HG03064 (cell line): ENCODE measurements around the gene KSR2.

ENCODE experiments used
- ATAC-seq: cut with Tn5 transposase; IDR thresholded peaks from one replicate; pipeline ENCODE4 v1.9.1; 2021; ENCODE audit warnings: low read depth; ENCODE audit not compliant: unreplicated experiment

Gene KSR2

DNA sequence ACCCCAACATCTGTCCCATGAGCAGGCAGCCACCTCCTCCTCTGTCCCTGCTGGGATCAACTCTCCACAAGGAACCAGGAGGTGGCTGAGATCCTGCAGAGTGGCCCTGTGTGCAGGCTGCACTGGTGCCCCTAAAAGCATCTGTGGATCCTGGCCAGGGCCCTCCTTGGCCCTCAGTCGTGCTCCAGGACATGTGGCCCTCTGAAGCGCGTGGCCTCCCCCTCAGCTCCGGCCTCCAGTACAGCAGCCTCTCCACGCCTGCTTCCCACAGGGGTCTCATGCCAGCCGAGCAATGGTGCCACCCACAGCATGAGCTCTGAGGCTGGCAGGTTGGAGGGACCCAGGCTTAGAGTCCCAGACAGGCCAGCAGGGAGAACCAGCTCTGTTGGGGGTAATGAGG, 530.0 kb downstream of the KSR2 start:
- no peak for ATAC-seq

GRCh38 chr12:117437516-117438255, 531.1 kb downstream of the KSR2 start:
- no peak for ATAC-seq

GRCh38 chr12:117433878-117434277, 534.9 kb downstream of the KSR2 start:
- no peak for ATAC-seq

DNA sequence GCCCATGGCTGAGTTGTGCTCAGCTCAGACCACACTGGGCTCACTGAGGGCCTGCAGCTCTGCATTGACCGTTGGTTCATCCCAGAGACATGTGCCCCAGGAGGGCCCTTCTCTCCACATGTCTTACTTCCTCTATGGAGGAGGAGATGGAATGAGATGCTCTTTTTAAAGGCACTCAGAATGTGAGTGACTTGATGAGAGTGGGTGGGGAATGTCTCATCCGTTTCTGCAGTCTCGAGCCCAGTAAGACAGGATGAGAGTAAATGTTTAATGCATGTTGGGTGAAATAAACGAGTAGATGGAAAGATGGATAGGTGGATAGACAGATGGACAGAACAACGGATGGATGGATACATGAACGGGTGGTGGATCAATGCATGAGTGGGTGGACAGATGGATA, 538.5 kb downstream of the KSR2 start:
- ATAC-seq, result no peak

DNA sequence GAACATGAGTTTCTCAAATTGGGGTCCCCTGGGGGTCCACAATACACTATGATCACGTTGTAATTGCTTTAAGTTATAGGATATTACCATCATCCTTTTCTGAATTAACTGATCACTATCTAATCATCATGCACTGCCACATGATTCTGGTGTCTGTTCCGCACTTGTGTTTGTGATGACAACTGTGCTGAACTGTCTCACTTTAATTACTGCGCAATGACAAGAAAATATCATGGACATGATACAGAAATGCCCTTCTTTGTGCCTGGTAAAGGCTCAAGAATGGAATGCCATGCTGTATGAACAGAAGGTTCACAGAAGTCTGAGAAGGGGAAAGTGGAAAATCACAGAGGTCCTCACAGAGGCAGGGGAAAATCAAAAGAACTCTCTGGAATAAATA, 541.6 kb downstream of the KSR2 start:
- no peak for ATAC-seq

DNA sequence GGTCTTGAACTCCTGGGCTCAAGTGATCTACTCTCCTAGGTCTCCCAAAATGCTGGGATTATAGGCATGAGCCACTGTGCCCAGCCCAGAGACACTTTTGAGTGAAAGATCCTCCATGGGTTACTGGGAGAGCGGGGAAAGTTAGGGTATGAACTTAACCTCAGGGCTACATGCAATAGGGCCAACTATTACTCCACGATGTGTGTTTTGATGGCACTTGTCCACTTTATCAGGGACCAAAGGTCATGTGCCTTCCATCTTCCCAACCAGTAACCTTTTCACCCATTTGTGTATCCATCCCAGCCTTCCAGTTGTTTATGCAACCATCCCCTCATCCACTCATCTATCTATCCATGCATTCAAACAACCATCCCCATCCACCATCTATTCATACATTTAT, 546.8 kb downstream of the KSR2 start:
- no peak for ATAC-seq

- ATAC-seq, result no peak
These were observed 547.6 kb downstream of the KSR2 start for GRCh38 chr12:117421068-117421752.

GRCh38 chr12:117417004-117417403, 551.8 kb downstream of the KSR2 start:
- ATAC-seq, result no peak

GRCh38 chr12:117412465-117413188, 556.2 kb downstream of the KSR2 start:
- ATAC-seq, result no peak

GRCh38 chr12:117409286-117409685, 559.5 kb downstream of the KSR2 start:
- no peak for ATAC-seq

DNA sequence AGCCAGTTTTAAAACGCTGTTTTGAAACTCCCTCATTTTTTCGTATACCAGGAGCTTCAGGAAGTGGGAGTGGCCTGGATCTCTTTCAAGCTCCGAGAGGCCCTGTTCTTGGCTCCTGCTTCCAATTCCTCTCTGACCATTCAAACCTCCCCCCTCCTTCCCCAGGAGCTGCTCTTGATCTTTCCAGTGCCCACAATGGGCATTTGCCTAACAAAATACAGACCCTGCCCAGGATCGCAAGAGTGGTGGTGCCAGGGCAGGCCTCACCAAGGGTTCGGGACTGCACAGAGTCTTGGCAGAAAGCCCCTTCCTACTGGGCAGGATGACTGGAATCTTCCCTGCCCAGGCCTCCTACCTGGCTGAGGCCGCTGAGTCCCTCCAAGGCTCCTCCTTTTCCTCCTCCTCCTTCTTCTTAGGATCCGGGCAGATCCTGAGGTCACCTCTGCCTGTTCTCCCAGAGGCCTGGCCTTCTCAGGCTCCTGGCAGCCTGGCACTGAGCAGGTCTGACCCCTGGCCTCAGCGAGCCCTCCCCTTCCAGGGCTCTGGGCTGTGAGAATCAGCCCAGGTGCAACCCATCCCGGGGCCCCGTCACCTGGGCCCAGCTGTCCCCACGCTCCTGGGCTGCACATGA, 560.5 kb downstream of the KSR2 start:
- no peak for ATAC-seq

DNA sequence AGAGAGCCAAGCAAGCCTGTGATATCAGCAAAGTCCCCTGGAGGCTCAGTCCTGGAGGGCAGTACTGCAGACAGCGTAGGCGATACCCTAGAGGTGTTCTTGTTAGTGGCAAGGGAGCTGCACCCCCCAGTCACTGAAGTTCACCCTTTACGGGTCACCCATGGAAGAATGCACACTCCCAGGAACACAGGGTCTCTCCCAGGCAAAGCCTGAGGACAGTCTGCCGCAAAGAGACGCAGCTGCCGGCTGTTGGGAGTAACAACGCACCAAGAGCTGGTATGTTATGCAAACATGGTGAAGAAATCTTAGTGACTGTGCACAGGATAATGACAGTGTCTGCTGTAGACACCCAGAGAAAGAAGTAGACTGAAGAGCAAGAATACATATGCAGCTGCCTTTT, 563.9 kb downstream of the KSR2 start:
- ATAC-seq, result no peak

DNA sequence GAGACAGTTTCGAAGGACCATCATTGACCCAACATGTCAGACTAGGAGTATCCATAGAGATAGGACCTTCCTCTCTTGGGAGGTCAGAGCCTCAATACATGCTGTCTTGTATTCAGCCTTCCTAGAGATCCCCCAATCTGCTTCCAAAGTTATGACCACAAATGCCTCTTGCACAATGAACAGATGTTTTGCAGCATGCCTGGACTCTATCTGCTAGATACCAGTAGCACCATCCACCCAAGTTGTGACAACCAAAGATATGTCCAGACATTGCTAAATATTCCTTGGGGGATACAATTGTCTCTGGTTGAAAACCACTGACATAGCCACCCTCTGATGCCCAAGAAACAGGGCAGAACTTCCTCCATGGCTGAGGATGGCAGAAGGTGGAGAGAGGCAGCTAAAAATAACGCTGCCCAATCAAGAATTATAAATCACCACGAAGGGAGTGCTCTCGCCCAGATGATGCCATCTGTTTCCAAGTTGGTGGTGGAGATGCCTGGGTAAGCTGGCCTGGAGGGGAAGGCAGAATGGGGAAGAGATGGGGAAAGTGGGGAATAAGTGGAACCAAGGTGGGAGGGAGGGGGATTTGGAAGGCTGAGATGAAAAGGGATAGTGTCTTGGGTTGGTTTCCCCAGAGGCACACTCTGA, 564.5 kb downstream of the KSR2 start:
- ATAC-seq, result no peak

- no peak for ATAC-seq
These were observed 565.1 kb downstream of the KSR2 start for GRCh38 chr12:117403586-117404139.
